ENCODE measurements around the gene KCNQ1. TPM values are rescaled to one million over a fixed set of nuclear protein-coding genes. Genes with fewer than 3 reads are reported as not detected.

The KCNQ1 gene
- total and polyA plus RNA-seq, 9 of the 15 experiments (the other 6 are each of a cell fraction or from before 2014, with no cell fraction given): 0.44 TPM; not detected in 8

- Histone ChIP-seq H4K20me1 (replicated peaks; ENCODE audit: control insufficient read depth, insufficient read depth, low read length) (no peaks in the 10 kb centered on the region), H3K4me1 (replicated peaks in 1 of 2; ENCODE audit: control insufficient read depth in 2 of 2, insufficient read depth in 2 of 2, low read length in 2 of 2) (peaks cover 43 to 67% of the 10 kb centered on the region in 2 experiments), H3K9ac (ENCODE audit: insufficient read depth in 1 of 2, low read depth in 2 of 2, low read length in 2 of 2) (no peak overlapping the region), H3K79me2 (ENCODE audit: control insufficient read depth, insufficient read depth, low read length) (no peaks in the 10 kb centered on the region), H3K27ac (ENCODE audit: extremely low read depth, low read depth, low read length) (no peak overlapping the region), H3K9me3 (replicated peaks; ENCODE audit: control insufficient read depth, insufficient read depth, low read depth, low read length) (no peaks in the 10 kb centered on the region), H3K9me1 (ENCODE audit: control insufficient read depth, insufficient read depth, low read length) (no peaks in the 10 kb centered on the region), H3K36me3 (ENCODE audit: control insufficient read depth, insufficient read depth, low read length) (no peaks in the 10 kb centered on the region), H2AFZ (ENCODE audit: low read depth, low read length) (no peak overlapping the region), H3K27me3 (ENCODE audit: control insufficient read depth in 2 of 2, insufficient read depth in 2 of 2, low read length in 2 of 2) (no peaks in the 10 kb centered on the region), H3K4me2 (ENCODE audit: insufficient read depth, low read length) (no peak overlapping the region), H3K4me3 (no peak overlapping the region)
- no peak for FAIRE-seq
- intact Hi-C loops (cut with micrococcal nuclease) (no loop called here), in situ Hi-C loops (cut with MboI) (no loop called here)
- CTCF ChIA-PET (ENCODE audit: low intra/inter-chr PET ratio): no interaction called here
- no peak for DNase-seq (ENCODE audit: extremely low read depth in 1 of 4, low spot score in 3 of 4)
- WGBS (ENCODE audit: insufficient coverage, low coverage, missing lambda C conversion rate): 71% methylated on average over 6 of the region's 7 CpGs
- BruUV-seq (replicated peaks): no TSS peak
- POLR2A ChIA-PET: interaction anchor here (0.6 kb wide), 1 partner anchor 205 kb away, joined by 6 read pairs; no protein-coding TSS in a partner anchor
- ATAC-seq: no peak
- no peak for TF ChIP-seq PREB (CRISPR knock-in tag; IDR thresholded peaks at IDR 0.05)
- no peak for TF ChIP-seq BRF1 (IDR thresholded peaks at IDR 0.05; ENCODE audit: borderline replicate concordance, extremely low read depth, insufficient read length)
- no peak for TF ChIP-seq DDX20 (tag; IDR thresholded peaks at IDR 0.05; ENCODE audit: low read depth)
- TF ChIP-seq CCAR2 (IDR thresholded peaks at IDR 0.05; ENCODE audit: low read depth, low read length): no peak
- TF ChIP-seq IRF2 (CRISPR knock-in tag; IDR thresholded peaks at IDR 0.05): no peak
- no peak for TF ChIP-seq NR0B1 (IDR thresholded peaks at IDR 0.05; ENCODE audit: partially characterized antibody)
- no peak for TF ChIP-seq NFE2 (IDR thresholded peaks at IDR 0.05; ENCODE audit: low read depth)
- TF ChIP-seq ZNF232 (CRISPR knock-in tag; IDR thresholded peaks at IDR 0.05): no peak
- no peak for TF ChIP-seq FOXP4 (CRISPR knock-in tag; IDR thresholded peaks at IDR 0.05; ENCODE audit: borderline replicate concordance)
- no peak for TF ChIP-seq FOXA1 (IDR thresholded peaks at IDR 0.05; ENCODE audit: borderline replicate concordance)
- TF ChIP-seq E2F4 (CRISPR knock-in tag; IDR thresholded peaks at IDR 0.05; ENCODE audit: low read depth): no peak
- TF ChIP-seq HOXB6 (CRISPR knock-in tag; IDR thresholded peaks at IDR 0.05; ENCODE audit: borderline replicate concordance): no peak
- TF ChIP-seq ZMIZ1 (IDR thresholded peaks at IDR 0.05; ENCODE audit: low read depth in 2 of 2, low read length in 2 of 2): no peak
Observed at GRCh38 chr11:2737226-2737590, 292.4 kb downstream of the KCNQ1 start.
